Keratinocyte (primary cell): ENCODE data around the gene CLK1. TPM values are rescaled to one million over a fixed set of nuclear protein-coding genes. Genes with fewer than 3 reads are reported as not detected.

ENCODE experiments used
- DNase-seq: peaks from one replicate; pipeline ENCODE4 v3.0.0-alpha.2; 2011; ENCODE audit warnings: low read depth, missing footprints, low spot score
- FAIRE-seq: peaks from 2 replicates; lab custom pipeline; 2011; peaks lifted over from hg19 to GRCh38; lab: Jason Lieb, UNC
- H2AFZ ChIP-seq: 2 replicates; pipeline ENCODE4 v1.6.0; 2012; ENCODE audit warnings: low read length, control low read depth, inconsistent platforms; ENCODE audit not compliant: control insufficient read depth
- H3K27ac ChIP-seq: 2 replicates; pipeline ENCODE4 v1.5.1; 2011; ENCODE audit warnings: low read length; ENCODE audit not compliant: control insufficient read depth, insufficient read depth
- H3K27me3 ChIP-seq: 3 replicates; pipeline ENCODE4 v1.6.0; 2011; ENCODE audit warnings: low read length; ENCODE audit not compliant: control insufficient read depth, insufficient read depth; ENCODE audit errors: extremely low read depth
- H3K36me3 ChIP-seq, 2 experiments: 2 replicates in 1 of 2; 3 replicates in 1 of 2; pipeline ENCODE4 v1.5.1; 2011; ENCODE audit warnings: low read length in 2 of 2, mild to moderate bottlenecking in 1 of 2; ENCODE audit not compliant: control insufficient read depth in 2 of 2, insufficient read depth in 2 of 2; ENCODE audit errors: extremely low read depth in 1 of 2
- H3K4me1 ChIP-seq: 3 replicates; pipeline ENCODE4 v1.5.1; 2011; ENCODE audit warnings: low read length; ENCODE audit not compliant: control insufficient read depth, insufficient read depth; ENCODE audit errors: extremely low read depth
- H3K4me2 ChIP-seq: 3 replicates; pipeline ENCODE4 v1.6.0; 2011; ENCODE audit warnings: low read depth, low read length; ENCODE audit not compliant: control insufficient read depth, insufficient read depth; ENCODE audit errors: extremely low read depth
- H3K4me3 ChIP-seq, 3 experiments: fragments of 200-600 bp in 1 of 3; sonication (generic) in 1 of 3; 2 replicates in 2 of 3; 3 replicates in 1 of 3; pipeline ENCODE4 v1.5.1; 2011 to 2016; ENCODE audit warnings: low read length in 3 of 3, mild to moderate bottlenecking in 3 of 3, control low read depth in 2 of 3, inconsistent platforms in 1 of 3, low read depth in 1 of 3, mixed read lengths in 1 of 3, mixed run types in 1 of 3, moderate library complexity in 1 of 3; ENCODE audit not compliant: control insufficient read depth in 2 of 3, insufficient read depth in 2 of 3; ENCODE audit errors: extremely low read depth in 1 of 3
- H3K79me2 ChIP-seq: 2 replicates; pipeline ENCODE4 v1.6.0; 2012; ENCODE audit warnings: low read length; ENCODE audit not compliant: control insufficient read depth, insufficient read depth
- H3K9ac ChIP-seq: 3 replicates; pipeline ENCODE4 v1.6.0; 2011; ENCODE audit warnings: low read length; ENCODE audit not compliant: control insufficient read depth, insufficient read depth; ENCODE audit errors: extremely low read depth
- H3K9me1 ChIP-seq: 3 replicates; pipeline ENCODE4 v1.6.0; 2011; ENCODE audit warnings: low read length; ENCODE audit not compliant: control insufficient read depth, insufficient read depth; ENCODE audit errors: extremely low read depth
- H3K9me3 ChIP-seq: 2 replicates; pipeline ENCODE4 v1.5.1; 2012; ENCODE audit warnings: low read depth, low read length; ENCODE audit not compliant: control insufficient read depth
- H4K20me1 ChIP-seq: 3 replicates; pipeline ENCODE4 v1.6.0; 2011; ENCODE audit warnings: low read length; ENCODE audit not compliant: control insufficient read depth, insufficient read depth; ENCODE audit errors: extremely low read depth
- EZH2 ChIP-seq: IDR thresholded peaks from one replicate; pipeline ENCODE4 v1.6.1; 2012; ENCODE audit warnings: inconsistent platforms, mild to moderate bottlenecking, low read length, moderate library complexity
- dilution Hi-C: fragments of 300-500 bp; cut with MboI; formaldehyde crosslinking; loops from one replicate; pipeline ENCODE4 v1.7.0; 2020; ENCODE audit warnings: low sequenced_read_pairs; ENCODE audit not compliant: extremely low pct_ligation_motif_present
- polyA plus RNA-seq, 5 experiments: library from polyadenylated mRNA; depleted of rRNA in 3 of 5; stranded (reverse) in 3 of 5; stranded (forward) in 1 of 5; unstranded in 1 of 5; fragments of >200 nt; gene quantifications; 1 replicate in 1 of 5; 2 replicates in 3 of 5; 3 replicates in 1 of 5; pipeline versions ENCODE4 v1.2.1 to v1.2.3, GENCODE V29; 2011 to 2012; ENCODE audit warnings: missing spikeins in 2 of 5, low read depth in 1 of 5, low replicate concordance in 1 of 5
- TF ChIP-seq, protein P1 (sequence below), 3 experiments: IDR thresholded peaks in 1 of 3; conservative IDR thresholded peaks in 1 of 3; optimal IDR thresholded peaks in 1 of 3; 2 replicates in 2 of 3; 3 replicates in 1 of 3; pipeline versions ENCODE3 to v1.5.1; 2011; ENCODE audit warnings: low read length in 3 of 3, mild to moderate bottlenecking in 3 of 3, moderate library complexity in 2 of 3, control low read depth in 1 of 3, inconsistent platforms in 1 of 3; ENCODE audit not compliant: insufficient read depth in 2 of 3; ENCODE audit errors: extremely low read depth in 1 of 3

Gene CLK1
- polyA plus RNA-seq, 1 donor (not counting 4 experiments of a cell fraction or from before 2014, with no cell fraction given): 70.4 TPM

DNA sequence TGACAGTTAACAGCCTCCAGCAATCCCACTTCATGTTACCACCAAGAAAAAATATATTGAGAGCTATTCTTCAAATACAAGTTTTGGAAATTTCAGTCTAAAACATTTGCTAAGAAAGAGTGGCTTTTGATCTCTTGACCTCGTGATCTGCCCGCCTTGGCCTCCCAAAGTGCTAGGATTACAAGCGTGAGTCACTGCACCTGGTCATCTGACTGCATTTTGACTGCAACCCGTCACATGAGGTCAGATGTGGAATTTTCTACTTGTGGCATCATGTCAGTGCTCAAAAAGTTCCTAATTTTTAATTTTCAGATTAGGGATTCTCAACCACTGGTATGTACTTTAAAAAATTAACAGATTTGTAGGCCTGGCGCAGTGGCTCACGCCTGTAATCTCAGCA, 9.1 kb upstream of the CLK1 start:
- peaks cover 4 to 11% of the 10 kb centered on the region in 2 experiments for H3K36me3 ChIP-seq
- H3K9me1 ChIP-seq: no peaks in the 10 kb centered on the region
- no peaks in the 10 kb centered on the region for H3K9me3 ChIP-seq
- H3K27ac ChIP-seq: no peak overlapping the region
- no peaks in the 10 kb centered on the region for H4K20me1 ChIP-seq
- H3K79me2 ChIP-seq: no peaks in the 10 kb centered on the region
- no peak for FAIRE-seq
- no peak overlapping the region for H2AFZ ChIP-seq
- H3K9ac ChIP-seq: no peak overlapping the region
- no peak for DNase-seq
- H3K4me1 ChIP-seq: no peaks in the 10 kb centered on the region
- H3K27me3 ChIP-seq: no peaks in the 10 kb centered on the region
- no peak overlapping the region for H3K4me3 ChIP-seq
- no peak for TF ChIP-seq EZH2
- TF ChIP-seq, protein P1, sequence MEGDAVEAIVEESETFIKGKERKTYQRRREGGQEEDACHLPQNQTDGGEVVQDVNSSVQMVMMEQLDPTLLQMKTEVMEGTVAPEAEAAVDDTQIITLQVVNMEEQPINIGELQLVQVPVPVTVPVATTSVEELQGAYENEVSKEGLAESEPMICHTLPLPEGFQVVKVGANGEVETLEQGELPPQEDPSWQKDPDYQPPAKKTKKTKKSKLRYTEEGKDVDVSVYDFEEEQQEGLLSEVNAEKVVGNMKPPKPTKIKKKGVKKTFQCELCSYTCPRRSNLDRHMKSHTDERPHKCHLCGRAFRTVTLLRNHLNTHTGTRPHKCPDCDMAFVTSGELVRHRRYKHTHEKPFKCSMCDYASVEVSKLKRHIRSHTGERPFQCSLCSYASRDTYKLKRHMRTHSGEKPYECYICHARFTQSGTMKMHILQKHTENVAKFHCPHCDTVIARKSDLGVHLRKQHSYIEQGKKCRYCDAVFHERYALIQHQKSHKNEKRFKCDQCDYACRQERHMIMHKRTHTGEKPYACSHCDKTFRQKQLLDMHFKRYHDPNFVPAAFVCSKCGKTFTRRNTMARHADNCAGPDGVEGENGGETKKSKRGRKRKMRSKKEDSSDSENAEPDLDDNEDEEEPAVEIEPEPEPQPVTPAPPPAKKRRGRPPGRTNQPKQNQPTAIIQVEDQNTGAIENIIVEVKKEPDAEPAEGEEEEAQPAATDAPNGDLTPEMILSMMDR (optimal IDR thresholded peaks at IDR 0.05 in 1 of 3, IDR thresholded peaks at IDR 0.05 in 1 of 3, conservative IDR thresholded peaks at IDR 0.05 in 1 of 3; ENCODE audit: extremely low read depth in 1 of 3, insufficient read depth in 2 of 3, low read length in 3 of 3): no peak
- H3K4me2 ChIP-seq: no peak overlapping the region
- dilution Hi-C loops: no loop called here

DNA sequence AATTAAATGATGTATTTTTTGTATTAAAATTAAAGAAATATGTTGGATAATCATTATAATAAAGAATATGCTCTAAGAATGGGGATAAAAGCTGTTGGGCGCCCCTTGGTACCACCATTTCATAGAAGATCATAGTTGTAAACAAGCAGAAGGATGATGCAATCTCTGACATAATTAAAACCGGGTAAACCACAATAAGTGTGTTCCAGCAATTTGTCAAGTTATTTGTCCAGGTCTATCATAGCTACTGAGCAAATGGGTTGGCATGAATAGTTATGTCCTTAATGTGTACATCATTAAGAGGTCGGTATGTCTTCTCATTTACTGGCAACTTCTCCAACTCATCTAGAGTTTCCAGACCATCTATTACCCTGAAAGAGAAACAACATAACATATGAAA, 6.7 kb upstream of the CLK1 start:
- Histone ChIP-seq H3K27ac (no peak overlapping the region), H3K4me1 (peaks cover 3% of the 10 kb centered on the region), H2AFZ (no peak overlapping the region), H3K79me2 (no peaks in the 10 kb centered on the region), H3K9me3 (no peaks in the 10 kb centered on the region), H3K9me1 (no peaks in the 10 kb centered on the region), H3K27me3 (no peaks in the 10 kb centered on the region), H3K9ac (no peak overlapping the region), H3K36me3 (peaks cover 1 to 2% of the 10 kb centered on the region in 2 experiments), H4K20me1 (no peaks in the 10 kb centered on the region), H3K4me3 (no peak overlapping the region), H3K4me2 (no peak overlapping the region)
- dilution Hi-C loops: no loop called here
- FAIRE-seq (no peak), DNase-seq (no peak)
- TF ChIP-seq, protein P1 (optimal IDR thresholded peaks at IDR 0.05 in 1 of 3, IDR thresholded peaks at IDR 0.05 in 1 of 3, conservative IDR thresholded peaks at IDR 0.05 in 1 of 3; ENCODE audit: extremely low read depth in 1 of 3, insufficient read depth in 2 of 3, low read length in 3 of 3): no peak
- no peak for TF ChIP-seq EZH2
